Measurements from ENCODE around the gene IGIP.

Gene IGIP

GRCh38 chr5:140162275-140162674, 36.5 kb downstream of the IGIP start:
- H3K4me3 ChIP-seq (ENCODE audit: low read depth, low read length) = no peak overlapping the region

- no peak overlapping the region for H3K4me3 ChIP-seq (ENCODE audit: low read depth, low read length)
Measured at GRCh38 chr5:140162781-140163180, 37.0 kb downstream of the IGIP start.

DNA sequence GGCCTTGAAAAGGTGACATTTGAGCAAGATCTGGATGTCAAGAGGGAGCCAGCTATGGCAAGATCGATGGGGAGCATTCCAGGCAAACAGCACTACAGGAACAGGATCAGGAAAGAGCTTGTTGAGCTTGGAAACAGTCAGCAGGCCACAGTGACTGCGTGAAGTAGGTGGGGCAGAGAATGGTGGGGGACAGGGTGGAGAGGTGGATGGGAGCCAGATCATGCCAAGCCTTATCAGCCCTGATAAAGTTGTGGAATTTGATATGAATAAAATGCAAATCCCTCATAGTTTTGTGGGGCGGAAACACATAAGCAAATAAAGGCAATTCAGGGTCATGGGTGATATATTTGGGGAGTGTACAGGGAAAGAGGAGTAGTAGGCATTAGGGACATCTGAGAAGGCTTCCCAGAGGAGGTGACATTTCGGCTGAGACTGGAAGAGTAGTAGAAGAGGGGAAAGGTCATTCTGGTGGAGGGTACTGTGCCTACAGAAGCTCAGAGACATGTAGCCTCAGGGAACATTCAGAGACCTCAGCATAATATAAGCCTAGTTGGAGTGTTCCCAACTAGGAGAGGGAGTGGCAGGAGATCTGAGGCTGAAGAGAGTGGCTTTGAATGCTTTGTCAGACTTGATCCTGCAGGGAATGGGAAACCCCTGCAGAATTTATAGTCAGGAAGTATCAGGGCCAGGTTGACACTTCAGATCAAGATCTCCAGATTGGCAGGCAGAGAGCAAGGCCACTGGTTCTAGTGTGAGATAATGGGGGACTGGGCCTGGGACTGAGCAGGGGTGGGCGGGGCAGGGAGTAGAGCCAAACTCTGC, 39.6 kb downstream of the IGIP start:
- no peak overlapping the region for H3K4me3 ChIP-seq (ENCODE audit: low read depth, low read length)

GRCh38 chr5:140165923-140166270, 40.2 kb downstream of the IGIP start:
- no peak overlapping the region for H3K4me3 ChIP-seq (ENCODE audit: low read depth, low read length)

GRCh38 chr5:140166911-140167310, 41.2 kb downstream of the IGIP start:
- H3K4me3 ChIP-seq (ENCODE audit: low read depth, low read length) = no peak overlapping the region

DNA sequence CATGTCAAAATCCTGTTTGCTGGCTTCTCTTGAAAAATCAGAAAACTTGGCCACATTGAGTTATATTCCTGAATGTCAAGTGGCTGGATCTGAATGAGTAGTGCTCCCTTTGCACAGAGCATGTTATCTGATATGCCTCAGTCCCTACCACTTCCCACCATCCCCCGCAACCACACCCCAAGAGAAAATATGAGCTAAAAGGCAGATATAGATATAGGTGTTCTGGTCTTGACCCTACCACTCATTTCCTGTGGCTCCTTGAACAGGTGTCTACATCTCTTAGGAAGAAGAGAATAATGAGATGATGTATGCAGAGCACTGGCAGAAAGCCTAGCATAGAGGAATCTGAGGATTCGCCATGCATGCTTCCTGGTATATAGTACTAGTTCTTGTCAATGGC, 42.6 kb downstream of the IGIP start:
- H3K4me3 ChIP-seq (ENCODE audit: low read depth, low read length) = no peak overlapping the region

GRCh38 chr5:140169410-140169809, 43.7 kb downstream of the IGIP start:
- H3K4me3 ChIP-seq (ENCODE audit: low read depth, low read length) = no peak overlapping the region

GRCh38 chr5:140172483-140172882, 46.7 kb downstream of the IGIP start:
- no peak overlapping the region for H3K4me3 ChIP-seq (ENCODE audit: low read depth, low read length)

DNA sequence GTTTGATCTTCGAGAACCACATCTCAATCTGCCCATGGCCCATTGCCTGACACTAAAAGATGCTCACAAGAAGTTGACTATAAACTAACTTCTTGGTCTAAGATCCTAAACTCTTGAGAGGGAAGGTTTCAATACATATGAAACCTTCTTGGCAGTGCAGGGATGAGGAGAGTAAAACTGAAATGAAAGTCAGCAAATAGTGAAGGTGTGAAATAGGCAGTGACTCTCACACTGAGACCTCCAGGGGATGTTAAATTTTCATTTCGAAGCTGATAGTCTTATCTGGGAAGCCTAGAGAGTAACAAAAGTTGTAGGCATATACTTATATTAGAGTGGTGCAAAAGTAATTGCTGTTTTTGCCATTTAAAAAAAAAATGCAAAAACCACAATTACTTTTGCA, 48.3 kb downstream of the IGIP start:
- H3K4me3 ChIP-seq (ENCODE audit: low read depth, low read length) = no peak overlapping the region

- peak within 1 kb of the TSS; percentile 82 for H3K4me3 ChIP-seq (ENCODE audit: low read depth, low read length)
Measured at GRCh38 chr5:140174465-140175366, 49.0 kb downstream of the IGIP start, which contains the start of gene CYSTM1. Gene CYSTM1 (plus strand): TSS chr5:140175188. CDS start chr5:140194466, 19,278 bp downstream.

DNA sequence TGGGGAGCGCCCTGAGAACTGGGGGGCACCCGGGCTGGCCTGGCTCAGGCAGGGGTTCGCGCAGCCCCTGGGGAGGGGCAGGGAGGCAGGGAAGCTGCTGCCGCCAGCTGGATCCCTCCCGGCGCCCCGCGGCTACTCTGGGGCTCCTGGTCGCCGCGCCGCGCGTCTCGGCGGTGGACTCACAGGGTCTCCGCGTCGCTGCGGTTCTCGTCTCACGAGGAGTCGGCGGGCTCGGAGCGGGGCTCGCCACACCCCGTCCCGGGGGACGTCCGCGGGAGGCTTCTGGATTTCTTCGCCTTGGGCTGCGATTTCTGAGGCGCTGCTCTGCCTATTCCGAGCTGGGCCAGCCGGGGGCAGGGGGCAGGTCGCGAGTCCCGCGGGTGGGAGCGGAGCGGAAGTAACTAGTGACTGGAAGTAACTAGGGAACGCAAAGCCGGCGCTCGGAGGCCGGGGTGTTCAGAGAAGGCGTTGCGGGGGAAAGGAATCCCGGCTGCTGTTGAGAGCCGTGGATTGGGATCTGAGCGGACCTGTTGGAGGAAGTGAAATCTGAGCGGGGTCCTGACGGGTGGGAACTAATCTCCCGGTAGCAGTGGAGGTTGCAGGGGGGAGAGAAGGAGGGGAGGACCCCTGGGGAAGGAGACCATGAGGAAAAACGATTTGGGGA, 49.8 kb downstream of the IGIP start:
- peak overlapping the region; percentile 82 for H3K4me3 ChIP-seq (ENCODE audit: low read depth, low read length)

DNA sequence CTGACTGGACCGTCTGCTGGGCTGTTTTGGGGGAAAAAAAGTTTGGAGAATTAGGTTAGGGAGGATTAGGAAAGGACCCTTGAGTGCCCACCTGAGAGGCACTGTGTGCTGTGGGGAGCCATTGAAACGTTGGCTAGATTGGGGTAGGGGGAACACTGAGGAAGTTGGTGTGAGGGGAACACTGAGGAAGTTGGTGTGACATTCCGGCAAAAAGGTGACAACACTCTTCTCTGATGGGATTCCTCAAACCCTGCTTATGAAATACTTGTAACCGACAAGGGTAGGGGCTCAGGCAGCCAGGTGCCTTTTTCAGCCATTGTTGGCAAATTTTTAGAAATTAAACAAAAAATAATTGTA, 50.3 kb downstream of the IGIP start:
- H3K4me3 ChIP-seq (ENCODE audit: low read depth, low read length) = peak overlapping the region; percentile 82

DNA sequence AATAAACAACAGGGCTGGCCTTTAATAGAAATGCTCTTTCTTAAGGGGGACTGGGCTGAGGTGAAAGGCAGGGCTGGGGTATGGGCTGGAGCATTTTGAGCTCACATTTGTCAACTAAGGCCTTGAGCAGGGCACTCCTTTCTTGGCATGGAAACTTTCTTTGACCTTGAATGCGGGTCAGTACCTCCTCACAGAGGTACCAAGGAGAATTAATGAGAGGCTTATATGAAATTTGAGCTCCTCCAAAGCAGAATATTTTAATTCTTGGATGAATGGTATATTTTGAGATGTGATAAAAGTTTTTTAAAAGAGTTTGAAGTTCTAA, 52.3 kb downstream of the IGIP start:
- H3K4me3 ChIP-seq (ENCODE audit: low read depth, low read length) = no peak overlapping the region

GRCh38 chr5:140178482-140179116, 52.9 kb downstream of the IGIP start:
- no peak overlapping the region for H3K4me3 ChIP-seq (ENCODE audit: low read depth, low read length)
